Activated naive CD4-positive, alpha-beta T cell treated with anti-CD3 and anti-CD28 coated beads, Interleukin-2, amount 10 ng/mL, durations not matched to agents 7 days and 5 days (primary cell): ENCODE measurements around the gene SUPV3L1.
"Not testable (repeated sequence)": the region's sequence is repeated elsewhere in the genome, so short reads cannot be mapped to it uniquely, and the experiment has no call there.

Experiments used
- CTCF ChIA-PET: fragments of 350-600 bp; sonication (Branson Sonifier 250); formaldehyde crosslinking; loops from one replicate; lab custom pipeline; 2021; ENCODE audit warnings: antibody characterized with exemption; lab: Charles Lee
- DNase-seq: peaks from one replicate; pipeline ENCODE4 v3.0.0-alpha.2; 2020
- H3K27ac Mint-ChIP-seq: one replicate; pipeline ENCODE4 v1.8.0; 2021; ENCODE audit warnings: mild to moderate bottlenecking, moderate library complexity, mixed read lengths
- H3K27me3 Mint-ChIP-seq: one replicate; pipeline ENCODE4 v1.8.0; 2021; ENCODE audit warnings: mild to moderate bottlenecking, mixed read lengths
- H3K36me3 Mint-ChIP-seq: one replicate; pipeline ENCODE4 v1.8.0; 2021; ENCODE audit warnings: mixed read lengths
- H3K4me1 Mint-ChIP-seq: one replicate; pipeline ENCODE4 v1.8.0; 2021; ENCODE audit warnings: mixed read lengths
- H3K4me3 Mint-ChIP-seq: one replicate; pipeline ENCODE4 v1.8.0; 2021; ENCODE audit warnings: mild to moderate bottlenecking, moderate library complexity, mixed read lengths
- H3K9me3 Mint-ChIP-seq: one replicate; pipeline ENCODE4 v1.8.0; 2021; ENCODE audit warnings: mixed read lengths

SUPV3L1 gene

GRCh38 chr10:69179743-69180524 lies at the start of gene SUPV3L1:
Gene SUPV3L1, plus strand, starts transcription at chr10:69180234. Its CDS starts 58 bp downstream, at chr10:69180292.
- H3K27me3 Mint-ChIP-seq = no peaks in the 10 kb centered on the region
- peaks cover 5% of the 10 kb centered on the region for H3K36me3 Mint-ChIP-seq
- peak within 1 kb of the TSS; percentile 85 for H3K4me3 Mint-ChIP-seq
- peak within 1 kb of the TSS; percentile 99 for H3K27ac Mint-ChIP-seq
- DNase-seq = peak; percentile 92
- H3K4me1 Mint-ChIP-seq = peaks cover 33% of the 10 kb centered on the region
- CTCF ChIA-PET = no interaction called here
- H3K9me3 Mint-ChIP-seq = no peaks in the 10 kb centered on the region

DNA sequence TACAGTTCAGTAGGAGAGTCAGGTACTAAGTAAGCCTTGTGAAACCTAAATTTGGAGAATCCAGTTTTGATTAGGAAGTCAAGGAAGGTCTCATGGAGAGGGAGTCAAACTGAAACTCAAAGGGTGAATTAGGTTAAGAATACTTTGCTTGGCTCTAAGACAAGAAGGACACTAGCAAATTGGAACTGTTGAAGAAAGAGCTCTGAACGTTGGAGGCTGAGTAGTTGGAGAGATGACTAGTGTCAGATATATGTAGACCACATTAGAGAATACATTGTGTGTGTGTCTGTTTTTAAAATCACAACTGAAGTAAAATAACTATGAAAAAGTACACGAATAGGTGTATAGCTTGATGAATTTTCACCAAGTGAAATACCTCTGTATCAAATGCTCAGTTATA lies 49.8 kb upstream of the SUPV3L1 start:
- Mint-ChIP-seq H3K9me3 (no peaks in the 10 kb centered on the region), H3K27ac (no peak overlapping the region), H3K27me3 (no peaks in the 10 kb centered on the region), H3K4me3 (no peak overlapping the region), H3K36me3 (peaks cover 16% of the 10 kb centered on the region), H3K4me1 (peaks cover 31% of the 10 kb centered on the region)
- DNase-seq = no peak
- CTCF ChIA-PET = no interaction called here

- H3K27ac Mint-ChIP-seq = no peak overlapping the region
- CTCF ChIA-PET = no interaction called here
- no peak for DNase-seq
- no peak overlapping the region for H3K4me3 Mint-ChIP-seq
- peaks cover 22% of the 10 kb centered on the region for H3K36me3 Mint-ChIP-seq
- no peaks in the 10 kb centered on the region for H3K27me3 Mint-ChIP-seq
- H3K9me3 Mint-ChIP-seq = no peaks in the 10 kb centered on the region
- no peaks in the 10 kb centered on the region for H3K4me1 Mint-ChIP-seq
Measured at GRCh38 chr10:69139961-69140360, 40.1 kb upstream of the SUPV3L1 start.

GRCh38 chr10:69141304-69141703 lies 38.7 kb upstream of the SUPV3L1 start:
- Mint-ChIP-seq H3K4me1 (no peaks in the 10 kb centered on the region), H3K36me3 (peaks cover 16% of the 10 kb centered on the region), H3K4me3 (no peak overlapping the region), H3K27me3 (no peaks in the 10 kb centered on the region), H3K9me3 (no peaks in the 10 kb centered on the region), H3K27ac (no peak overlapping the region)
- CTCF ChIA-PET = no interaction called here
- no peak for DNase-seq

DNA sequence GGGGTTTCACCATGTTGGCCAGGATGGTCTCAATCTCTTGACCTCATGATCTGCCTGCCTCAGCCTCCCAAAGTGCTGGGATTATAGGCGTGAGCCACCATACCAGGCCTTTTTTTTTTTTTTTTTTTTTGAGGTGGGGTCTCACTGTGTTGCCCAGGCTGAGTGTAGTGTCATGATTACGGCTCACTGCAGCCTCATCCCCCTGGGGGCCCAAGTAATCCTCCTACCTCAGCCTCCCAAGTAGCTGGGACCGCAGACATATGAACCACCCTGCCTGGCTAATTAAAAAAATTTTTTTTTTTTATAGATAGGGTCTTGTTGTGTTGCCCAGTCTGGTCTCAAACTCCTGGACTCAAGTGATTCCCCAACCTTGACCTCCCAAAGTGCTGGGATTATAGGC lies 38.0 kb upstream of the SUPV3L1 start:
- H3K4me1 Mint-ChIP-seq, H3K27ac Mint-ChIP-seq, CTCF ChIA-PET, H3K4me3 Mint-ChIP-seq, H3K9me3 Mint-ChIP-seq, DNase-seq, H3K27me3 Mint-ChIP-seq: not testable (repeated sequence)
- H3K36me3 Mint-ChIP-seq = peaks cover 18% of the 10 kb centered on the region

DNA sequence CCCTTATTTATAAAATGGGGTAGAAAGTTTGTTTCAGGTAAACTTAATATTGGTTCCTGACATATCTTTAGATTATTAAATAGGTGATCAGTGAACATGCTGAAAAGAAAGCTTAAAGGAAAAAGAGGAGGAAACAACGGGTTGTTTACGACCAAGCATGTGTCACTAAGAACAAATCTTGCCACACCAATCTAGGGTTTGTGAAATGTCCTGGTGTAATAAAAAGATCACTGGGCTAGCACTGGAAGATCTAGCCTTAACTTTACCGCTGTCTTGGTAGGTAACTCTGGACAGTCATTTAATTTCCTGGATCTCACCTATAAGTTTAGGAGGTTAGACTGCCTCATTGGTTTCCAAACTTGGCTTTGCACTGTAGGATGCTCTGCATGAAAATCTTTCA lies 37.1 kb upstream of the SUPV3L1 start:
- Mint-ChIP-seq H3K36me3 (peaks cover 13% of the 10 kb centered on the region), H3K9me3 (no peaks in the 10 kb centered on the region), H3K4me3 (no peak overlapping the region), H3K27ac (no peak overlapping the region), H3K27me3 (no peaks in the 10 kb centered on the region), H3K4me1 (peaks cover 7% of the 10 kb centered on the region)
- CTCF ChIA-PET = no interaction called here
- DNase-seq = no peak

- no peaks in the 10 kb centered on the region for H3K9me3 Mint-ChIP-seq
- H3K27me3 Mint-ChIP-seq = no peaks in the 10 kb centered on the region
- H3K36me3 Mint-ChIP-seq = peaks cover 13% of the 10 kb centered on the region
- no peak for DNase-seq
- no peak overlapping the region for H3K27ac Mint-ChIP-seq
- CTCF ChIA-PET = no interaction called here
- peaks cover 9% of the 10 kb centered on the region for H3K4me1 Mint-ChIP-seq
- no peak overlapping the region for H3K4me3 Mint-ChIP-seq
Measured at GRCh38 chr10:69145329-69145728, 34.7 kb upstream of the SUPV3L1 start.

- Mint-ChIP-seq H3K36me3 (peaks cover 13% of the 10 kb centered on the region), H3K27ac (no peak overlapping the region), H3K9me3 (no peaks in the 10 kb centered on the region), H3K27me3 (no peaks in the 10 kb centered on the region), H3K4me1 (peaks cover 9% of the 10 kb centered on the region), H3K4me3 (no peak overlapping the region)
- no peak for DNase-seq
- CTCF ChIA-PET = no interaction called here
Measured at GRCh38 chr10:69145864-69146263, 34.2 kb upstream of the SUPV3L1 start.

GRCh38 chr10:69146759-69147158 lies 33.3 kb upstream of the SUPV3L1 start:
- DNase-seq = no peak
- no peaks in the 10 kb centered on the region for H3K27me3 Mint-ChIP-seq
- H3K4me1 Mint-ChIP-seq = peaks cover 9% of the 10 kb centered on the region
- no peak overlapping the region for H3K27ac Mint-ChIP-seq
- peaks cover 13% of the 10 kb centered on the region for H3K36me3 Mint-ChIP-seq
- H3K4me3 Mint-ChIP-seq = no peak overlapping the region
- no peaks in the 10 kb centered on the region for H3K9me3 Mint-ChIP-seq
- CTCF ChIA-PET = no interaction called here

- CTCF ChIA-PET = interaction anchor here (0.7 kb wide), 1 partner anchor 56 kb away, joined by 3 read pairs; no protein-coding TSS in a partner anchor
- no peaks in the 10 kb centered on the region for H3K27me3 Mint-ChIP-seq
- H3K4me1 Mint-ChIP-seq = peaks cover 4% of the 10 kb centered on the region
- H3K4me3 Mint-ChIP-seq = no peak overlapping the region
- DNase-seq = no peak
- H3K27ac Mint-ChIP-seq = no peak overlapping the region
- H3K36me3 Mint-ChIP-seq = peaks cover 2% of the 10 kb centered on the region
- H3K9me3 Mint-ChIP-seq = no peaks in the 10 kb centered on the region
Measured at GRCh38 chr10:69151984-69152383, 28.1 kb upstream of the SUPV3L1 start.

DNA sequence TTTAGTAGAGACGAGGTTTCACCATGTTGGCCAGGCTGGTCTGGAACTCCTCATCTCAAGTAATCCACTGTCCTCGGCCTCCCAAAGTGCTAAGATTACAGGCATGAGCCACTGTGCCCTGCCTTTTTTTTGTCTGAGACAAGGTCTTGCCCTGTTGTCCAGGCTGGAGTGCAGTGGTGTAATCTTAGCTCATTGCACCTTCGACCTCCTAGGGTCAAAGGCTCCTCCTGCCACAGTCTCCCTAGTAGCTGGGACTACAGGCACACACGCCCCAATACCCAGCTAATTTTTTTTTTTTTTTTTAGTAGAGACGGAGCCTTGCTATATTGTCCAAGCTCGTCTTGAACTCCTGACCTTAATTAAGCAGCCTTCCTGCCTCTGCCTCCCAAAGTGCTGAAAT lies 26.8 kb upstream of the SUPV3L1 start:
- CTCF ChIA-PET = interaction anchor here (1.4 kb wide), 1 partner anchor 13 kb away, joined by 4 read pairs; no protein-coding TSS in a partner anchor
- Mint-ChIP-seq H3K27ac (no peak overlapping the region), H3K4me1 (peaks cover 2% of the 10 kb centered on the region), H3K4me3 (no peak overlapping the region), H3K27me3 (no peaks in the 10 kb centered on the region), H3K9me3 (no peaks in the 10 kb centered on the region), H3K36me3 (peaks cover 11% of the 10 kb centered on the region)
- no peak for DNase-seq

- no peak overlapping the region for H3K4me3 Mint-ChIP-seq
- peak overlapping the region; percentile 42 for H3K27ac Mint-ChIP-seq
- DNase-seq = no peak
- CTCF ChIA-PET = no interaction called here
- H3K9me3 Mint-ChIP-seq = no peaks in the 10 kb centered on the region
- no peaks in the 10 kb centered on the region for H3K4me1 Mint-ChIP-seq
- H3K27me3 Mint-ChIP-seq = no peaks in the 10 kb centered on the region
- H3K36me3 Mint-ChIP-seq = peaks cover 30% of the 10 kb centered on the region
Measured at GRCh38 chr10:69160809-69161241, 19.2 kb upstream of the SUPV3L1 start.

GRCh38 chr10:69168493-69168892 lies 11.5 kb upstream of the SUPV3L1 start:
- no peak overlapping the region for H3K4me3 Mint-ChIP-seq
- H3K27ac Mint-ChIP-seq = no peak overlapping the region

DNA sequence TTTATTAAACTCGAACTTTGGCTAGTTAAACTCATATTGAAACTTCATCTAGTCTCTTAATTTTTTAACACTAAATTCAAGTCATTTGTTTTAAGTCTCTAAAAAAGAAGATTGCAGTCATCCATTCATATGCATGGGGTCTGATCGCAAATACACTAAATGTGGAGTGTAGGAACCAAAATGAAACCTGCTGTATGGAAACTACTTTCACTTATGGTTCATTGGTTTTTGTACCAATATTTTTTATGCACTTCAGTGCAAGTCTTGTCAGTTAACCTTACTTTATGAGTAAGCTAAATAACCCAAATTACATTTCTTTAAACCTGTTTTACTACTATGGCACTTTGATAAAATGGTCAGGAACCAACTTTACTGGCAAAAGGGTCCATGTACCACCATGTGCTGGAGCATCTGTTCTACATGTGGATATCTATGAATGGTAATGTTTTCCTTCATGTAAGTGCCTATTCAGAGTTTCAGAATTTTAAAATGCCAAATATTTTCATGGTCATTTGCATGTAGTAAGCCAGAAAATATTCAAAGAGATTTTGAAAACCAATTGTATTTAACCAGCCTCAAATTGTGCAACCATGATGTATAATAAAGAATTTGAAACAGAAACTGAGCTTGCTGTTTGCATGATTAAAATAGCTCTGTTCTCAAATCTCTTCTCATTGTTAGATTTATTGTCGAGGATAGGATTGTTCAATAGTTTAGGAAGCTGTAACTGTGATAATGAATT lies 7.6 kb upstream of the SUPV3L1 start:
- CTCF ChIA-PET = no interaction called here

More at GRCh38 chr10:69168493-69168892, 11.5 kb upstream of the SUPV3L1 start:
- no peak for DNase-seq
- H3K9me3 Mint-ChIP-seq = no peaks in the 10 kb centered on the region
- no peaks in the 10 kb centered on the region for H3K4me1 Mint-ChIP-seq
- H3K36me3 Mint-ChIP-seq = peaks cover 27% of the 10 kb centered on the region
- CTCF ChIA-PET = no interaction called here
- H3K27me3 Mint-ChIP-seq = no peaks in the 10 kb centered on the region

GRCh38 chr10:69175326-69175725 lies 4.7 kb upstream of the SUPV3L1 start:
- H3K9me3 Mint-ChIP-seq, CTCF ChIA-PET, H3K4me3 Mint-ChIP-seq: not testable (repeated sequence)

More for the DNA sequence above, 7.6 kb upstream of the SUPV3L1 start:
- Mint-ChIP-seq H3K9me3 (no peaks in the 10 kb centered on the region), H3K4me1 (no peaks in the 10 kb centered on the region), H3K27ac (no peak overlapping the region), H3K4me3 (no peak overlapping the region), H3K36me3 (peaks cover 21% of the 10 kb centered on the region), H3K27me3 (no peaks in the 10 kb centered on the region)
- no peak for DNase-seq

More at GRCh38 chr10:69175326-69175725, 4.7 kb upstream of the SUPV3L1 start:
- H3K4me1 Mint-ChIP-seq = peaks cover 13% of the 10 kb centered on the region
- H3K27ac Mint-ChIP-seq, H3K27me3 Mint-ChIP-seq, DNase-seq: not testable (repeated sequence)
- H3K36me3 Mint-ChIP-seq = peaks cover 12% of the 10 kb centered on the region
